HepG2 (cell line): ENCODE measurements around the gene ZNF234. TPM values are rescaled to one million over a fixed set of nuclear protein-coding genes. Genes with fewer than 3 reads are reported as not detected.

ENCODE experiments used
- CREM ChIP-seq, 2 experiments: sonication (generic) in 1 of 2; formaldehyde crosslinking in 1 of 2; IDR thresholded peaks; 2 replicates each; pipeline versions ENCODE4 v1.4.0 to v1.6.1; 2016 to 2020; ENCODE audit warnings: antibody characterized with exemption in 1 of 2, mild to moderate bottlenecking in 1 of 2, missing genetic modification reagents in 1 of 2
- FOXK2 ChIP-seq: fragments of 450-650 bp; IDR thresholded peaks from 2 replicates; pipeline ENCODE4 v1.6.1; 2016
- GTF3A ChIP-seq: sonication (generic); formaldehyde crosslinking; conservative IDR thresholded peaks from 2 replicates; pipeline ENCODE4 v1.4.0; 2020; ENCODE audit warnings: mild to moderate bottlenecking, missing genetic modification reagents
- KDM2A ChIP-seq: sonication (generic); formaldehyde crosslinking; IDR thresholded peaks from 2 replicates; pipeline ENCODE4 v1.4.0; 2020; ENCODE audit warnings: low read depth, missing genetic modification reagents, borderline replicate concordance
- MEIS1 ChIP-seq: sonication (generic); formaldehyde crosslinking; IDR thresholded peaks from 2 replicates; pipeline ENCODE4 v1.9.0; 2021; ENCODE audit warnings: mild to moderate bottlenecking, missing genetic modification reagents, moderate library complexity, borderline replicate concordance
- MTA3 ChIP-seq: sonication (generic); formaldehyde crosslinking; IDR thresholded peaks from 2 replicates; pipeline ENCODE4 v1.4.0; 2020; ENCODE audit warnings: missing genetic modification reagents
- MZF1 ChIP-seq: sonication (generic); formaldehyde crosslinking; IDR thresholded peaks from 2 replicates; pipeline ENCODE4 v1.8.1; 2023; ENCODE audit warnings: mild to moderate bottlenecking, missing genetic modification reagents, borderline replicate concordance
- NR1H2 ChIP-seq: sonication (generic); formaldehyde crosslinking; IDR thresholded peaks from 2 replicates; pipeline ENCODE4 v1.8.1; 2022; ENCODE audit warnings: low read depth, missing genetic modification reagents, borderline replicate concordance
- RFX1 ChIP-seq: fragments of 450-650 bp; IDR thresholded peaks from 2 replicates; pipeline ENCODE4 v1.6.1; 2017
- RFX5 ChIP-seq: IDR thresholded peaks from 2 replicates; pipeline ENCODE4 v1.6.1; 2011; ENCODE audit warnings: low read depth, low read length, improper control_type of control experiment
- ZNF101 ChIP-seq: sonication (generic); formaldehyde crosslinking; IDR thresholded peaks from 2 replicates; pipeline ENCODE4 v1.4.0; 2020; ENCODE audit warnings: mild to moderate bottlenecking, low read depth, missing genetic modification reagents, borderline replicate concordance
- ZNF143 ChIP-seq: sonication (generic); formaldehyde crosslinking; IDR thresholded peaks from 2 replicates; pipeline ENCODE4 v1.4.0; 2020; ENCODE audit warnings: missing genetic modification reagents
- ZNF180 ChIP-seq: sonication (generic); formaldehyde crosslinking; IDR thresholded peaks from 2 replicates; pipeline ENCODE4 v1.4.0; 2020; ENCODE audit warnings: low read depth, missing genetic modification reagents, borderline replicate concordance
- ZNF224 ChIP-seq: sonication (generic); formaldehyde crosslinking; IDR thresholded peaks from 2 replicates; pipeline ENCODE4 v1.5.0; 2020; ENCODE audit warnings: mild to moderate bottlenecking, missing genetic modification reagents
- ZNF235 ChIP-seq: sonication (generic); formaldehyde crosslinking; IDR thresholded peaks from 2 replicates; pipeline ENCODE4 v1.8.1; 2023; ENCODE audit warnings: mild to moderate bottlenecking, missing genetic modification reagents, borderline replicate concordance
- ZNF333 ChIP-seq: sonication (generic); formaldehyde crosslinking; IDR thresholded peaks from 2 replicates; pipeline ENCODE4 v1.4.0; 2020; ENCODE audit warnings: mild to moderate bottlenecking, missing genetic modification reagents, borderline replicate concordance
- ZNF772 ChIP-seq: sonication (generic); formaldehyde crosslinking; IDR thresholded peaks from 2 replicates; pipeline ENCODE4 v1.5.0; 2020; ENCODE audit warnings: mild to moderate bottlenecking, missing genetic modification reagents
- ZSCAN31 ChIP-seq: sonication (generic); formaldehyde crosslinking; IDR thresholded peaks from 2 replicates; pipeline ENCODE4 v1.5.0; 2020; ENCODE audit warnings: low read depth, mild to moderate bottlenecking, missing genetic modification reagents
- polyA plus RNA-seq, 8 experiments: library from polyadenylated mRNA; depleted of rRNA in 3 of 8; stranded (reverse) in 7 of 8; unstranded in 1 of 8; fragments of >200 nt; fragmentation: Illumina TruSeq in 4 of 8; extraction: Trizol in 4 of 8; gene quantifications; 2 replicates each; pipeline versions ENCODE4 v1.2.1 to v1.2.3, GENCODE V29; 2011 to 2016; ENCODE audit warnings: low read depth in 4 of 8, missing spikeins in 1 of 8, mixed read lengths in 1 of 8; ENCODE audit not compliant: insufficient read depth in 1 of 8
- total RNA-seq, 5 experiments: library from RNA; depleted of rRNA; stranded (reverse); fragments of >200 nt; fragmentation: Illumina TruSeq; extraction: Trizol; gene quantifications; 2 replicates each; pipeline ENCODE4 v1.2.3, GENCODE V29; 2016; ENCODE audit warnings: low read depth in 1 of 5
- TF ChIP-seq, protein P1 (sequence below): sonication (generic); formaldehyde crosslinking; IDR thresholded peaks from 2 replicates; pipeline ENCODE4 v1.9.0; 2021; ENCODE audit warnings: missing genetic modification reagents, borderline replicate concordance
- TF ChIP-seq, protein P2 (sequence below): sonication (generic); formaldehyde crosslinking; IDR thresholded peaks from 2 replicates; pipeline ENCODE4 v1.4.0; 2020; ENCODE audit warnings: missing genetic modification reagents, borderline replicate concordance
- TF ChIP-seq, protein P3 (sequence below): sonication (generic); formaldehyde crosslinking; IDR thresholded peaks from 2 replicates; pipeline ENCODE4 v1.8.1; 2023; ENCODE audit warnings: mild to moderate bottlenecking, missing genetic modification reagents

The ZNF234 gene
- total and polyA plus RNA-seq, 2 of the 13 experiments (the other 11 are each of a cell fraction or from before 2014, with no cell fraction given) = 3.5 to 11.2 TPM

DNA sequence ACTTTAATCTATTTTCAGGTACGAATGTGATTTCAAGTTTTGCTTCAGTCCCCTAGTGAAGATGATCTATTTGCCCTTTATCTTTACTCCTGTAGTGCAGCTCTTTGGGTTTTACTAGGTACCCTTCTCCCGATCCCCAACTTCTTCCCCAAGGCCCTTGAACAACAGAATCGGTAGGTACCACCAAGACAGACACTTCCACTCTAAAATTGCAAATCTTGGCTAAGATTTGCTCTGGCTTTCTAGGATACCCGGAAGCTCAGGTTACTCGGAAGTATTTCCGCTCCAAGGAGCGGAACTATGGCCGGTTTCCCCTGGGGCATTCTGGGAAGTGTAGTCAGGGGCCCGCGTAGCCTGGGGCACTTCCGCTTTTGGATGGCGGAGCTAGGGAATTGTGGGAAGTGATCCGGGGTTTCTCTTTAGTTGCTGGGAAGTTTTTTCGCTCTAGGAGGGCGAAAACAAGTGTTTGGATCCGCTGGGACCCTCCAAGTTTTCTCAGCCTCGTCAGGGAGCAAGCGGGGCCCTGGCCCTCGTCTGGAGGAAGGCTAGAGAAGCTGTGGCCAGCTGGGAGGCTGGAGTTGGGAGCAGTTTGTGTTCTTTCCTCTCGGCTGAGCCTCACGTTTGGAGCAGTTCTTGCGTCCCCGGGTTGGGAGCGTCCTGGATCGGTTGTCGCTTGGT lies 65.9 kb downstream of the ZNF234 start (continued):
- TF ChIP-seq, protein P1, sequence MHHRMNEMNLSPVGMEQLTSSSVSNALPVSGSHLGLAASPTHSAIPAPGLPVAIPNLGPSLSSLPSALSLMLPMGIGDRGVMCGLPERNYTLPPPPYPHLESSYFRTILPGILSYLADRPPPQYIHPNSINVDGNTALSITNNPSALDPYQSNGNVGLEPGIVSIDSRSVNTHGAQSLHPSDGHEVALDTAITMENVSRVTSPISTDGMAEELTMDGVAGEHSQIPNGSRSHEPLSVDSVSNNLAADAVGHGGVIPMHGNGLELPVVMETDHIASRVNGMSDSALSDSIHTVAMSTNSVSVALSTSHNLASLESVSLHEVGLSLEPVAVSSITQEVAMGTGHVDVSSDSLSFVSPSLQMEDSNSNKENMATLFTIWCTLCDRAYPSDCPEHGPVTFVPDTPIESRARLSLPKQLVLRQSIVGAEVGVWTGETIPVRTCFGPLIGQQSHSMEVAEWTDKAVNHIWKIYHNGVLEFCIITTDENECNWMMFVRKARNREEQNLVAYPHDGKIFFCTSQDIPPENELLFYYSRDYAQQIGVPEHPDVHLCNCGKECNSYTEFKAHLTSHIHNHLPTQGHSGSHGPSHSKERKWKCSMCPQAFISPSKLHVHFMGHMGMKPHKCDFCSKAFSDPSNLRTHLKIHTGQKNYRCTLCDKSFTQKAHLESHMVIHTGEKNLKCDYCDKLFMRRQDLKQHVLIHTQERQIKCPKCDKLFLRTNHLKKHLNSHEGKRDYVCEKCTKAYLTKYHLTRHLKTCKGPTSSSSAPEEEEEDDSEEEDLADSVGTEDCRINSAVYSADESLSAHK (CRISPR knock-in tag) = no peak
- TF ChIP-seq, protein P2, sequence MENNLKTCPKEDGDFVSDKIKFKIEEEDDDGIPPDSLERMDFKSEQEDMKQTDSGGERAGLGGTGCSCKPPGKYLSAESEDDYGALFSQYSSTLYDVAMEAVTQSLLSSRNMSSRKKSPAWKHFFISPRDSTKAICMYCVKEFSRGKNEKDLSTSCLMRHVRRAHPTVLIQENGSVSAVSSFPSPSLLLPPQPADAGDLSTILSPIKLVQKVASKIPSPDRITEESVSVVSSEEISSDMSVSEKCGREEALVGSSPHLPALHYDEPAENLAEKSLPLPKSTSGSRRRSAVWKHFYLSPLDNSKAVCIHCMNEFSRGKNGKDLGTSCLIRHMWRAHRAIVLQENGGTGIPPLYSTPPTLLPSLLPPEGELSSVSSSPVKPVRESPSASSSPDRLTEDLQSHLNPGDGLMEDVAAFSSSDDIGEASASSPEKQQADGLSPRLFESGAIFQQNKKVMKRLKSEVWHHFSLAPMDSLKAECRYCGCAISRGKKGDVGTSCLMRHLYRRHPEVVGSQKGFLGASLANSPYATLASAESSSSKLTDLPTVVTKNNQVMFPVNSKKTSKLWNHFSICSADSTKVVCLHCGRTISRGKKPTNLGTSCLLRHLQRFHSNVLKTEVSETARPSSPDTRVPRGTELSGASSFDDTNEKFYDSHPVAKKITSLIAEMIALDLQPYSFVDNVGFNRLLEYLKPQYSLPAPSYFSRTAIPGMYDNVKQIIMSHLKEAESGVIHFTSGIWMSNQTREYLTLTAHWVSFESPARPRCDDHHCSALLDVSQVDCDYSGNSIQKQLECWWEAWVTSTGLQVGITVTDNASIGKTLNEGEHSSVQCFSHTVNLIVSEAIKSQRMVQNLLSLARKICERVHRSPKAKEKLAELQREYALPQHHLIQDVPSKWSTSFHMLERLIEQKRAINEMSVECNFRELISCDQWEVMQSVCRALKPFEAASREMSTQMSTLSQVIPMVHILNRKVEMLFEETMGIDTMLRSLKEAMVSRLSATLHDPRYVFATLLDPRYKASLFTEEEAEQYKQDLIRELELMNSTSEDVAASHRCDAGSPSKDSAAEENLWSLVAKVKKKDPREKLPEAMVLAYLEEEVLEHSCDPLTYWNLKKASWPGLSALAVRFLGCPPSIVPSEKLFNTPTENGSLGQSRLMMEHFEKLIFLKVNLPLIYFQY (CRISPR knock-in tag) = no peak
- TF ChIP-seq ZNF143 (CRISPR knock-in tag) (peak; percentile 98), RFX1 (no peak), ZNF101 (CRISPR knock-in tag) (no peak), KDM2A (peak; percentile 64), ZSCAN31 (CRISPR knock-in tag) (0 out of 2 replicates have a peak, but pooled peaks have one; percentile 34), RFX5 (no peak), CREM (IDR thresholded peaks at IDR 0.05) (peak; percentile 99), CREM (CRISPR knock-in tag; IDR thresholded peaks at IDR 0.05) (no peak), ZNF180 (no peak), MEIS1 (CRISPR knock-in tag) (no peak), ZNF333 (0 out of 2 replicates have a peak, but pooled peaks have one; percentile 67), FOXK2 (no peak), ZNF772 (CRISPR knock-in tag) (no peak; the same call in 1 of the 2 replicates), ZNF224 (CRISPR knock-in tag) (no peak), NR1H2 (no peak), ZNF235 (peak; percentile 48; the same call in 1 of the 2 replicates), MZF1 (CRISPR knock-in tag) (no peak), GTF3A (0 out of 2 replicates have a peak, but pooled peaks have one; percentile 37), MTA3 (CRISPR knock-in tag) (no peak)
- TF ChIP-seq, protein P3, sequence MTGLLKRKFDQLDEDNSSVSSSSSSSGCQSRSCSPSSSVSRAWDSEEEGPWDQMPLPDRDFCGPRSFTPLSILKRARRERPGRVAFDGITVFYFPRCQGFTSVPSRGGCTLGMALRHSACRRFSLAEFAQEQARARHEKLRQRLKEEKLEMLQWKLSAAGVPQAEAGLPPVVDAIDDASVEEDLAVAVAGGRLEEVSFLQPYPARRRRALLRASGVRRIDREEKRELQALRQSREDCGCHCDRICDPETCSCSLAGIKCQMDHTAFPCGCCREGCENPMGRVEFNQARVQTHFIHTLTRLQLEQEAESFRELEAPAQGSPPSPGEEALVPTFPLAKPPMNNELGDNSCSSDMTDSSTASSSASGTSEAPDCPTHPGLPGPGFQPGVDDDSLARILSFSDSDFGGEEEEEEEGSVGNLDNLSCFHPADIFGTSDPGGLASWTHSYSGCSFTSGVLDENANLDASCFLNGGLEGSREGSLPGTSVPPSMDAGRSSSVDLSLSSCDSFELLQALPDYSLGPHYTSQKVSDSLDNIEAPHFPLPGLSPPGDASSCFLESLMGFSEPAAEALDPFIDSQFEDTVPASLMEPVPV (CRISPR knock-in tag) = no peak
